DMS53 treated with DMSO at 0.1 percent for 48 hours (cell line): ENCODE results near the gene SH3TC1.

Experiments used
- DNase-seq: peaks from one replicate; lab custom pipeline; 2025; ENCODE audit not compliant: unreplicated experiment; lab: John Stamatoyannopoulos, UW

Gene SH3TC1

GRCh38 chr4:8213121-8213520, 14.0 kb downstream of the SH3TC1 start:
- no peak for DNase-seq

- no peak for DNase-seq
Measured at GRCh38 chr4:8214136-8214535, 15.0 kb downstream of the SH3TC1 start.

- no peak for DNase-seq
Measured at GRCh38 chr4:8215001-8215427, 15.9 kb downstream of the SH3TC1 start.

- DNase-seq = no peak
Measured at GRCh38 chr4:8215641-8216442, 16.8 kb downstream of the SH3TC1 start.

GRCh38 chr4:8216443-8217245, 17.6 kb downstream of the SH3TC1 start:
- DNase-seq = no peak

DNA sequence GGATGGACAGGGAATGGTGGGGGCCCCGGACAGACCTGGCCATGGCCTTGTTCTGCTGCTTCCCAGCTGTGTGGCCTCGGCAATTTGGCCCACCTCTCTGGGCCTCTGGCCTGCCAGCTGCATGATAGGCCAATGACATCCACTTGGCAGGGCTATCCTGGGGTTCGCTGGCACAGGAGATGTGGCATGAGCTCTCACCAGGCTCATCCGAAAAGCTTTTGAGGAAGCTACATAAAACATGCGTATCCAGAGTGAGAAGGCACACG, 18.1 kb downstream of the SH3TC1 start:
- DNase-seq = no peak

DNA sequence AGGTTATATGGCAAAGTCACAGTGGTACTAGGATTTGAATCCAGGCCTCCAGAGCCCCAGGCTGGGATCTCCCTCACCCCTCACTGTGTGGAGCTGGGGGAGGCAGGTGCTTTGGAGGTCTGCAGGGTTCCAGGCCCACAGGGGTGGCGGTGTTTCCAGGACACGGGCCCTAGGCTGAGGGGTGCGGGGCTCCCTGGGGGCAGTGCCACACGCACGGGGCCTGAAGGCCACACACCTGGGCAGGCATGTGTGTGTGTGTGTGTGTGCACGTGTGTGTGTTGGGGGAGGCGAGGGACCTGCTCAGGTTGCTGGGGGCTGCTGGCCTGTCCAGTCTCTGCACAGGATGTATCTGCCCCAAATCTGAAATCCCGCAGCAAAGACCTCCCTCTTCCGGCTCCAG, 18.8 kb downstream of the SH3TC1 start:
- DNase-seq = no peak

GRCh38 chr4:8218371-8219031, 19.4 kb downstream of the SH3TC1 start:
- DNase-seq = no peak

DNA sequence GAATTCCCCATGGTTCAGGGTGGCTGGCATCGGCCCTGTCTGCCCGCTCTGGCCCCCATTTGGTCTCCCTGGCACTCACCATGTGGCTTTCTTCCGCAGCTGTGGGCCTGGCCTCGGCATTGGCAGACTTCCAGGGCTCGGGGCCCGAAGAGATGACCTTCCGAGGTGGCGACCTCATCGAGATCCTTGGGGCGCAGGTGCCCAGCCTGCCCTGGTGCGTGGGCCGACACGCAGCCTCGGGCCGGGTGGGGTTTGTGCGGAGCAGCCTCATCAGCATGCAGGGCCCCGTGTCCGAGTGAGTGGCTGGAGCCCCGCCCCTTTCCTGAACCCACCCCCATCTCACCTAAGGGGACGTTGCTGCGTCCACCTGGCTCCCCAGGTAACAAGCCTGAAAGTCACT, 20.1 kb downstream of the SH3TC1 start:
- DNase-seq = no peak

DNA sequence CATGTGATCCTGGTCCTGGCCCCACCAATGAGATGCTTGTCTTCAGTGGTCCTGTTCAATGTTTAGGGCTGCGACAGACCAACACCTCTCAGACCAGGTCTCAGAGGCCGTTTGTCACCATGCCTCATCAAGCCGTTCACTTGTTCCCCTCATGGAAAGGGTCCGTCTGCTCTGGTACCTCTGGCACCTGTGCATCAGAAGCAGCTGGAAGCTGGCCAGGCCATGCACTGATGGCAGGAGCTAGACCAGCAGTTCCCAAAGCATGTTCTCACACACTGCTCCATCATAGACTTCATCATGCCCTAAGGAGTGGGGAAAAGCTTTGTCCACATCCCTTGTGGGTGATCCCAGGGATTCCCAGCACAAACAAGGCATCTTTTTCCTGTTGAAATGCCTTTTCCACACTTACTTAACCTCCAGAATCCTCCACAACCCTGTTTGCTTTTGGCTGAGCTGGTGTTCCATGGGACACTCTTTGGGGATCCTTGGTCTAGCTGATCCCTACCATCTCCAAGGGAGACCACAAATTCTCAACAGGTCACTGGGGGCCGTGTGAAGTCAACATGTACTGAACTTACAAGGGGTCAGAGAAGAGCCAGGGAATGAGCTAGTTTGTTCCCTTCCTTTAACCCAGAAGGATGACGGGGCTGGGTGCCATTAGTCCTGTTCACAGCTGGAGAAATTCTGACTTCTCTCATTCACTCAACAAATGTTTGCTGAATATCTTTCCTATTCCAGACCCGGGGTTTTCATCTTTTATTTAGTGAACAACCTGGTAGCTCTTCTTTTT, 21.8 kb downstream of the SH3TC1 start:
- DNase-seq = no peak

DNA sequence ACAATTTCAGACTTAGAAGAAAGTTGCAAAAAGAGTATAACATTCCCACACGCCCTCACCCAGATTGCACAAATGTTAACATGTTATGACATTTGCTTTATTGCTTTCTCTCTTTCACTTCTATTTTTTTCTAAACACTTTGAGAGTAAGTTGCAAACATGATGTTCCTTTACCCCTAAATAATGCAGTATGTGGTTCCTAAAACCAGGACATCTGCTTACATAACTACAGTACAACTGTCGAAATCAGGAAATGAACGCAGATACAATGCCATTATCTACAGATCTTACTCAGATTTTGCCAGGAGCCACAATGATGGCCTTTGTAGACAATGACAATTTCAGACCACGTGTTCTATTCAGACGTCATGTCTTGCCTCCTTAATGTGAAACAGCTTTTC, 22.4 kb downstream of the SH3TC1 start:
- no peak for DNase-seq

DNA sequence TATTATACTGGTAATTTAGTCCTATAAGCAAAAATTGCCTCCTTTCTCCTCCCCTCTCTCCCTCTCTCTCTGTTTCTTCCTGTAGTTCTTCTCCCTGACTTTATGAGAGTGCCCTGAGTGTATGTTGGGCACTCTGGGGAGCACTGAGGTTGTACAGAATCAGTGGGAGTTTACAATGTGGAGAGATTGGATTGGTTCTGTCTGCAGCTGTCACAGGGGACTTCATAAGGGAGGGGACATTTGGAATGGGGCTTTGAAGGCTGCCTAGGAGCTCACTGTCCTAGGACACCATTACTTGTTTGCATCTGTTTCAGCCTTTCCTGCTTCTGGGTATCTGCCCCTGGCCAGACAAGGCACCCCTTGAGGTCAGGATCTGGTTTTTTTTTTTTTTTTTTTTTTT, 22.9 kb downstream of the SH3TC1 start:
- DNase-seq = no peak

DNA sequence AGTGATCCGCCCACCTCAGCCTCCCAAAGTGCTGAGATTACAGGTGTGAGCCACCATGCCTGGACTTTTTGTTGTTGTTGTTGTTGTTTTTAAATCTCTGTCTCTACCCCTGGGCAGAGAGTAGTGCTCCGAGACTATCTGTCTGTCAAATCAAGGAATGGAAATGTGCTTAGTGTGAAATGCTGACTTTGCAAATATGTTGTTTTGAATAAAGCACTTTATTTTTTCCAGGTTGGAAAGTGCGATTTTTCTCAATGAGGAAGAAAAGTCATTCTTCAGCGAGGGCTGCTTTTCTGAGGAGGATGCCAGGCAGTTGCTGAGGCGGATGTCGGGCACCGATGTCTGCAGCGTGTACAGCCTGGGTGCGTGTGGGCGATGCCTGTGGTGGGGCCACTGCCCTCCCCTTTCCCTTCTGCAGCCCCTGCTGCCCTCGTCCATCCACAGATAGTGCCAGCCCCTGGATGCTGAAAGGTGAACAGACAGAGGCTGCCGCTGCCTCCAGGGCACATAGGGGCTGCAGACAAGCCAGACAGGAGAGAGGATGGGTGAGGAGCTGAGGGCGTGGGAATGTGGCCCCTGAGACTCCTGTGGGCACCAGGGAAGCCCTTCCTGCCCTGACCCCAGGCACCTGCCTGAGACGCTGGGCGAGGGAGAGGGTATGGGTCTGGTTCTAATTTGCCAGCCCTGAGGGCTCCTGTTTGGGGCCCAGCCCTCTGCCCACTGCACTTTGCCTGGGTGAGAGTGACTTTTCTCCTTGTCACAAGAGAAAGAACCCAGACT, 23.7 kb downstream of the SH3TC1 start:
- no peak for DNase-seq

DNA sequence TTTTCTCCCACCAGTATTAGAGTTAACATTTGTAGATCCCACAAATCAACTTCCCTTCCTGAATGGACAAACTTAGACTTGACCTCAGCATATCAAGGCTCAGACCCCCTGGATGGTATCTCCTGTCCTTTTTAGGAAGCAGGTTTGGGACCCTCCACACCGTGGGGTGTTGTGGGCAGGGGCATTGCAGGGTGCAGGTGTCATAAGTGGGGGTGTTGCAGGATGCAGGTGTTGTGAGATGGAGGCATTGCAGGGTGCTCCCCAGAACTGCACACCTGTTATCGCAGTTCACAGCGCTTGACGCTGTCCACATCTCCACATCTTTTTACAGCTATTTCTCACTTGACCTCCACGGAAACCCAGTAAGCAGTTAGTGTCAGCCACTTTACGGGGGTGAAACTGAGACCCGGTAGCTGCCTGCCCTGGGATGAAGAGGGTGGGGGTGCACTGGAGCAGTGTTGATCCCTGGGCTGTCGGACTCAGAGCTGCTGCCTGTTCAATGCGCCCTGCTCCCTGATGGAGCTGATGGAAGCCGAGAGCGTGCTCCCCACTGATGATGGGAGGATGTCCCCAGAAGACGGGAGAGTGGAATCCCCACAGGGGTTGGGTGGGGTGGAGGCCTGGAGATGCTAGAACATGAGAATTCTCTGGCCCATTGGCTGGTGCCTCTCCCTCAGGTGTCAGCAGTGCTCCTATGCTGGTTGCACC, 25.3 kb downstream of the SH3TC1 start:
- no peak for DNase-seq

DNA sequence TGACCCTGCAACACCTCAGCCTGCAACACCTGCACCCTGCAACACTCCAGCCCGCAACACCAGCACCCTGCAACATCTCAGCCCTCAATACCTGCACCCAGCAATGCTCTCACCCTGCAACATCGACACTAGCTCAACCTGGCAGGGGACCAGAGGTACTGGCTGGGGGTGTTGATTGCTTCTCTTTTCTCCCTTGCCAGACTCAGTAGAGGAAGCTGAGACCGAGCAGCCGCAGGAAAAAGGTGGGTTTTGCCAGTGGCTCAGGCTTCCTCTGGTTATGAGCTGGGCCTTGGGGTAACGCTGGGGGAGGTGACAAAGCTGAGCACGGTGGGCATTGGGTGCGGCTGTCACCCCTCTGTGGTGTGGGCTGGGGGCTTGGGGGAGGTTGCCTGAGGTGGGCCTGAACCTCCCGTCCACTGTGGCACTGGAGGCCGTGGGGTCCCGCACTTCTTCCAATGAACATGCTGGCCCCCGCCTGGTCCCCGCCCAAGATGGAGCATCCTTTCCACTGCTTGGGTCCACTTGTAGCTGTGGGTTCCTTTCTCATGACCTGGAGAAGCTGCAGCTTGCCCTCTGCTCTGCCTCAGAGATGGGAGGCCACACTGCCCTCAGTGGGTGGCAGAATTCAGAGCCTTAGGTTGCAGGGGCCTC, 26.0 kb downstream of the SH3TC1 start:
- DNase-seq = no peak

GRCh38 chr4:8225706-8226443, 26.8 kb downstream of the SH3TC1 start:
- no peak for DNase-seq

DNA sequence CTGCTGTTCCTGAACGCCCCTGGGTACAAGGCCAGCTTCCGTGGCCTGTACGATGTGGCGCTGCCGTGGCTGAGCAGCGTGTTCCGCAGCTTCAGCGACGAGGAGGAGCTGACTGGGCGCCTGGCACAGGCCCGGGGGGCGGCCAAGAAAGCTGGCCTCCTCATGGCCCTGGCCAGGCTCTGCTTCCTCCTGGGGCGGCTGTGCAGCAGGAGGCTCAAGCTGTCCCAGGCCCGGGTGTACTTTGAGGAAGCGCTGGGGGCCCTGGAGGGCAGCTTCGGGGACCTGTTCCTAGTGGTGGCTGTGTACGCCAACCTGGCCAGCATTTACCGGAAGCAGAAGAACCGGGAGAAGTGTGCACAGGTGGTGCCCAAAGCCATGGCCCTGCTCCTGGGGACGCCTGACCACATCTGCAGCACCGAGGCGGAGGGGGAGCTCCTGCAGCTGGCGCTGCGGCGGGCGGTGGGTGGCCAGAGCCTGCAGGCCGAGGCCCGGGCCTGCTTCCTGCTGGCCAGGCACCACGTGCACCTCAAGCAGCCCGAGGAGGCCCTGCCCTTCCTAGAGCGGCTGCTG, 28.2 kb downstream of the SH3TC1 start:
- no peak for DNase-seq

- no peak for DNase-seq
Measured at GRCh38 chr4:8227771-8228318, 28.8 kb downstream of the SH3TC1 start.
